Activated CD8-positive, alpha-beta memory T cell treated with anti-CD3 and anti-CD28 coated beads for 24 hours (primary cell): ENCODE data around the gene GPRC5D.

ENCODE experiments used
- DNase-seq: peaks from one replicate; pipeline ENCODE4 v3.0.0-alpha.2; 2020

The GPRC5D gene

GRCh38 chr12:12903642-12904609 lies 48.0 kb downstream of the GPRC5D start:
- DNase-seq: no peak

DNA sequence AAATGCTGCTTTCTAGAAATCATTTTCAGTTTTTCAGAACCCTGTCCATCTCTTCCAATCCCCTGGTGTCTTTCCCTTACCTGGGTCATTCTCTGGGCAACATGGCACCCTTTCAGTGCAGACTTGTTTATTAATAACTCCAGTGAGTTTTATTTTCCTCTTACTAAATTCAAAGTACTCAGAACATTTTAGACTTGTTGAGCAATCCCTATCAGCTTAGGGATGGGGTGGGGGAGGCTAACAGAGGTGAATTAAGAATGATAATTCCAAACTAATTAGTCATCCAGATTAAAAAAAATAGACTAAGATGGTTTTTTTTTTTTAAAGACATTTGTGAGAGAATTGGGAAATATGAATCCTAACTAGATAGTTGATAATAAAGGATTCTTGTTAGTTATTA lies 49.9 kb downstream of the GPRC5D start:
- no peak for DNase-seq

DNA sequence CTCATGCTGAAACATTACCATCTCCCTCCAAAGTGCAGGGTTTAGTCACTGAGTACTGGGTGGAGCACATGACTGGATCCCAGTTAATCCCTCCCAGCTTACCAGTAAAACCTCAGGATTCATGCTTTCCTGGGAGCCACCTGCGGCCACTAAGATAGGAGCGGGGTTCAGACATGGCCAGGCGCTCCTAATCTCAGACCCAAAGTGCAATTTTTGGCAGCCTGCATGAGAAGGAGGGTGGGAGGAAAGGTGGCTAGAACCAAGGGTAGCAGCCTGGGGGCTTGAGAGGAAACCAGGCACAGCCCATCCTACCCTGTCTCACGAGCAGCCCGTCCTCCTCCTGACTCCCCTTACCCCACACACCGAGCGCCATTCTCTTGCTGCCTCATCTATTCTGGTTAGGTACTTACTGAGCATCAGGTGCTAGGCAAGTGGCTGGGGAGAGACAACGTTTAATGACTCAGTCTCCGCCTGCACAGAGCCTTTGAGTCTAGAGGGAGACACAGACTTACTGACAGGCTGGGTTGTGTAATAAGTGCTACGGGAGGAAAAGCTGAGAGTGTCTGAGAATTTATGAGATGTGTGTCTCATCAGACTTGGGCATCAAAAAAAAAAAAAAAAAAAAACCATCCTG lies 50.7 kb downstream of the GPRC5D start:
- no peak for DNase-seq

GRCh38 chr12:12900786-12901157 lies 51.2 kb downstream of the GPRC5D start:
- no peak for DNase-seq

GRCh38 chr12:12899530-12900380 lies 52.2 kb downstream of the GPRC5D start:
- peak; percentile 63 for DNase-seq

DNA sequence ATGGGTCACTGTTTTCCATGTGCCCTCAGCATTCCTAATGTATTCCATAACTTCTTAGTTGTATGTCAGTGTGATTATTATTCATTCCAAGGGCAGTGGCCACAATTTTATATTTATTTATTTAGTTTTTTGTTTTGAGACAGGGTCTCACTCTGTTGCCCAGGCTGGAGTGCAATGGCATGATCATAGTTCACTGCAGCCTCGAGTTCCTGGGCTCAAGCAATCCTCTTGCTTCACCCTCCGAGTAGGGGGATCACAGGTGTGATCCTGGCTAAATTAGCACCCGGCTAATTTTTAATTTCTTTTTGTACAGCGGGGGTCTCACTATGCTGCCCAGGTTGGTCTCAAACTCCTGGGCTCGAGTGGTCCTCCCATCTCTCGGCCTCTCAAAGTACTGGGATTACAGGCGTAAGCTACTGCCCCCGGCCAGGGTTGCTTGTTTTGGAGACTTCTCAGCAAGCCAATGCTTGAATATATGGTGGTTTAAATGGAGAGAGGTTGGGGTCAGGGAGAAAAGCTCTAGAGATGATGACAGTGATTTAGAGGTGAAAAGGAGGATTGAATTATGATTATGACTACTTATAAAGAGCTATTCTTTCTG lies 53.0 kb downstream of the GPRC5D start:
- no peak for DNase-seq

DNA sequence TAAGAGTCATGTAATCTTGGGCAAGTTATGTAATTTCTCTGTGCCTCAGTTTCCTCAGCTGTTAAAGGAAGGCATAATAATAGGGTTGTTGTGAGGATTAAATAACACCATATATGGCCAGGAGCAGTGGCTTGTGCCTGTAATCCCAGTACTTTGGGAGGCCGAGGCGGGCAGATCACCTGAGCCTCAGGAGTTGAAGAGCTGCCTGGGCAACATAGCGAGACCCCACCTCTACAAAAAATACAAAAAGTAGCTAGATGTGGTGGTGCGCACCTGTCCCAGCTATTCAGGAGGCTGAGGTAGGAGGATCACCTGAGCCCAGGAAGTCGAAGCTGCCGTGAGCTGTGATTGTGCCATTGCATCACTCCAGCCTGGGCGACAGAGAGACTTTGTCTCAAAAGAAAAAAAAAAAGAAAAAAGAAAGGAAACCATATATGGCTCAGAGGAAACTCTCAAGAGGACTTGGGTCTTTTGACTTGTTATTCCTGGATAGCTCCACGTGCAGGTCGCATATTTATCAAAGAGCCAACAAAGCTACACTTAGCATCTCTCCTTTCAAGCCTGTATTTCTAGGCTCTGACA lies 53.7 kb downstream of the GPRC5D start:
- DNase-seq: no peak

GRCh38 chr12:12897302-12897701 lies 54.7 kb downstream of the GPRC5D start:
- DNase-seq: no peak

DNA sequence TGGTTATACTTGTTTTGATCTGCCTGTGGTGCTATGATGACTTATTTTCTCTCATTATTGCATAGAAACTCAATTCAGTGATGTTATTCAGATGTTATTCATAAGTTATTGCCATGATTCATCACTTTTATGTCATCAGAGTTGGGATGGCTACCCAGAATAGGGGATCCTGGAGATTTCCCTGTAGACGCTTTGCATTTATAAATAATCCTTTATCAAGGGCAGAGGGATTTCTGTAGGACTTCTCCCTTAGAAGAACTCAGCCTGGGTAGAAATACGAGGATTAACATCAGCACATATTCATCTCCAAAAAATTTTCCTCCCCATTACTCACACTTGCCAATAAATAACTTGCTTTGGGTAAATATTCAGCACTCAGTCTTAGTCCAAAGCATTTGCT lies 55.7 kb downstream of the GPRC5D start:
- no peak for DNase-seq

DNA sequence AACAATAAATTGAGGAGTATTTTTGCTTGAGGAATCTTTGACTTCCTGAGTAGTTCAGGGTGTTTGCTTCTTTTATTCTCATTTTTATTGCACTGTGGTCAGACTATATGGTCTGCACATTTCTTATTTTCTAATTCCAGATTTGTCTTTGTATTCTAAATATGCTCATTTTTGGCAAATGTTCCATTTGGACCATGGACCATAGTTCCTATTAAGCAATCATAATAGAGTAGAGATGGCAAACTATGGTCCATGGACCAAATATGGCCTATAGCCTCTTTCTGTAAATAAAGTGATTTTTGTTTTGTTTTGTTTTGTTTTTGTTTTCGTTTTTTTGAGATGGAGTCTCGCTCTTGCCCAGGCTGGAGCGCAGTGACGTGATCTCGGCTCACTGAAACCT lies 58.5 kb downstream of the GPRC5D start:
- no peak for DNase-seq

DNA sequence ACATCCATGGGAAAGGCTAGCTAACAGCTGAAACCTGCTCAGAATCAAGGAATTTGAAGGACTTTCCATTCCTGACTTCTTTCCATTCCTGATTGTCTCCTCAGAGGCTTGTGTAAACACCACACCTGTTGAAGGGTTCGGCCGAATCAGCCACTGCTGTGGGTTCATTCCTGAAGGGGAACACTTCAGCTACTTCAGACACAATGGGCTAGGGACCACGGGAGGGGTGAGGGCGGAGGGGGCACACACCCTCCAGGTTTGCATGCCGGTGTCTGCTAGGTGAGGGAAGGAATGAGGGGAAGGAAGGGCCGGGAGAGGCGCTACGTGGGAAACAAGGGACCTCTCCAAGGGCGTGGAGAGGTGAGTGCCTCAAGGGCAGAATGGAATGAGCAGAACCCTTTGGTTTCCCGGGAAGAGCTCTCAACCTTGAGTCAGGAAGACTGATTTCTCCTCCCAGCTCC lies 59.3 kb downstream of the GPRC5D start:
- DNase-seq: no peak

GRCh38 chr12:12891881-12892355 lies 60.1 kb downstream of the GPRC5D start:
- DNase-seq: no peak

DNA sequence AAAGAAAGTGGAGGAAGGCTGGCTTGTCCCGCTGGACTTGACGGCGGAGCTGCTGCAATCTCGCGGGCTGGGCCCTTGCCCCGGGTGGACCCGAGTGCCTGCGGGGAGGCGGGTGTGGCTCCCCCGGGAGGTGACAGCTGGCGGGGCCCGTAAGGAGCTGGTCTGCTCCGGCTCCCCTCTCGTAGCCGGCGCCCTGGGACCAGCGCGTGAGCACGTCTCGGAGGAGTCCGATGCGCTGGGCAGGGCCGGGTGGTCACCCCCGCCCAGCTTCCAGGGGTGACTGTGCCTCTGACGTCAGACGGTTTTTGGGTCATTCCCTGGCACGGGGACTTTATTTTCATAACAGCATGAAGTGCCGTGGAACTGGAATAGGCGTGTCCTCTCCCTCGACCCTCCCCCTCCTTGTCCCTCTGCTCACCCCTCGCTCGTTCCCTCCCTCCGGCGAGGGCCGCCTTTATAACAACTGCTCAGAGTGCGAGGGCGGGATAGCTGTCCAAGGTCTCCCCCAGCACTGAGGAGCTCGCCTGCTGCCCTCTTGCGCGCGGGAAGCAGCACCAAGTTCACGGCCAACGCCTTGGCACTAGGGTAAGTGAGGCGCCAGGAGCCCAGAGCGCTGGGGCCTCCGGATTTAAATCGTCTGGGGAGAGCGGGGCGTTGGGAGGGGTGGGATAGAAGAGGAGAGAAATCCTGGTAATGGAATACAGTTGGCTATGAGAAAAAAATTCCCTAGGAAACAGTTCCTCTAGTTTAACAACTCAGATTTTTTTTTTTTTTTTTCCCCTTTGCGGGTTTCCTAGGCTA lies 60.7 kb downstream of the GPRC5D start, which contains the start of gene GPRC5A:
GPRC5A (plus strand) TSS at position 483 of the 801 bp plus-strand sequence. CDS start 16,688 bp downstream, outside the sequence.
- DNase-seq: peak; percentile 67
